ENCODE data around the gene PLCH2.

Gene PLCH2

DNA sequence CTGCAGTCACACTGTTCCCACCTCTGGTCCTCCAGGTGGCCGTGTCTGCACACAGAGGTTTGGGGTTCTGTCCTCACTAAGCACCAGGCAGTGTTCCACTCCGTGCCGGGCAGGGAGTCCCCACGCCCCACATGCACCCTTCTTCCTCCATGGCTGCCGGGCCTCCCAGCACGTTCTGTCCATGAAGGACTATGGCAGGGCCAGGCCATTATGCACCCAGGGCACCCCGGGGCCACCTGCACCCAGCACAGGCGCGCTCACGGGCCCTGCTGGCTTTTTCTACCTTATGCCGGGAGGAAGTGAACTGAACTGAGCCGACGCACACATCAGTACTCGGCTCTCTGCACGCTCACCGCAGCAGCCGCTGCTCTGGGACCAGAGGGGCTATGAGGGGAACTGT lies 40.0 kb downstream of the PLCH2 start:
- no peak for DNase-seq

DNA sequence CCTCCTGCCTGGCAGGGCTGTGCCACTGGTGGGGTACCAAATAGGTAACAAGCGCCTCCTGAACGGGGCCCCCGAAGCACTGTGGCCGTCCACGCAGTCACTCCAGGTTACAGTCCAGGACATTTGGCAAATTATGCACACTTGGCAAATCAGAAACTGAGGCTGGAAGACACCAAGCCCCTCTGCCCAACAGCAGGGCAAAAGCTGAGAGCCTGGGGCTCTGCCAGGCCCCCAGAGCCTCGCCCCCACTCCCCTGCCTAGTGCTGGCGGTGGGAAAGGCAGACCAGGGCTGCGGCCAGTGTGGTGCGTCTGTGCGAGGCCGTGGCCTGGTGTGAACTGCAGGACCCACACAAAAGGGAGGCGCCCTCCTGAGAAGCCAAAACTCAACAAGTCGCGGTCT lies 40.9 kb downstream of the PLCH2 start:
- DNase-seq: no peak

DNA sequence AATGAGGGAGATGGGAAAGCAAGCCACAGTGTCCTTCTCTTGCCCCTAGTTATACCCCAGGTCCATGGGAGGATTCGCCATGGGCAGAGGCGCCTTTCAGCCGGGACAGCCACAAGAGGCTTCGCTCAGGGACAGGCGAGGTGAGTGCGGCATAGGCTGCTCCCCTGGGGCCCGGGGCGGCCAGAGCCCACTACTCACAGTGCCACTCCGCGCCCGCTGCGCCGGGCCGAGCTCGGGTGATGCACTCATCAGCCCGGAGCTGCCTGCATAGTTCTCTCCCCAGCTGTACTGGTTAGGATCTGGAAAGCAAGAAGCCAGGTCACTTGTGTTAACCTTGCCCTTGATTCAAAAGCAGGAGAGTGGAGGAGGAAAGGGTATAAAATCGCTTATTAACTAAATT lies 41.9 kb downstream of the PLCH2 start:
- no peak for DNase-seq

- no peak for DNase-seq
Measured at GRCh38 chr1:2518528-2518927, 42.4 kb downstream of the PLCH2 start.

DNA sequence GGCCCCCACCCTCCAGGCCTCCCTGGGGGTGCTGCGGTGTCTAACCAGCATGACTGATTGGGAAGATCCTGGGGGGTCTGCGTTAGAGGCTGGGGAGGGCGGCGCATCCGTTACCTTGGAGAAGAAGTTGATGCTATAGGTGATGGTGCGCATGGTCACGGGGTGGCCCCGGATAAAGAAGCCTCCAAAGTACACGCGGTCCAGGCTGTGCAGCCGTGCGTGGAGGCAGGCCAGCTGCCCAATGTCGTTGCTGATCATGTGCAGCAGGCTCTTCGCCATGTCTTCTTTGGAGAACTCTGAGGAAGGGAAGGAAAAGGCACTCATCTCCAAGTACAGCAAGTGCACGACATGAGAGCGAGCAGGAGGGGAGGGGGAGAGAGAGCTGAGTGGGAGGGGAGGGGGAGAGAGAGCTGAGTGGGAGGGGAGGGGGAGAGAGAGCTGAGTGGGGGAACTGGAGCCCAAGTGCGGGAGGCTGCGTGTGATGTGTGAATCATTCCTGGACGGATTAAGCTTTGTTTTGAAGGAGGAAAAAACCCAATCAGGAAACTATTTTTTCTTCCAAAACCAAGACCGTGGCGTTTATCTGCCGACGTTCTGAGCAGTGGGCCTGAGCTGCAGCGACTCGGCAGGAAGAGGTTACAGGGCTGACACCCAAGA lies 43.1 kb downstream of the PLCH2 start:
- no peak for DNase-seq

DNA sequence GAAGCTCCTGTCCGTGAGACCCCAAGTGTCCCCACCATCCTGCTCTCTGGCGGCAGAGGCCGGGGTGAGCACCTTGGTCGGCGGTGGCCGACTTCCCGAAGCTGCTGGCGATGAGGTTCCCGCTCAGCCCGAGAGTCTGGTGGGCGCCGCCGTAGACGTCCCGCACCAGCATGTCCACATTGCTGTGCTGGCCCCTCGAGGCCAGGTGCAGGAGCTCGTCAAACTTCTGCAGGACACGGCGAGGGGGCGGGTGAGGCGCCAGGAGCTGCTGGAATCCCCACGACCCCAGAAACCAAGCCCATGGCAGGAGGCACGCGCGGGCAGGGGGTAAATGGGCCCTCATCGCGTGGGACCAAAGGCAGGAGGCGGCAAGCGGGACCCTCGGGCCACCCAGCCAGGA lies 43.6 kb downstream of the PLCH2 start:
- no peak for DNase-seq

DNA sequence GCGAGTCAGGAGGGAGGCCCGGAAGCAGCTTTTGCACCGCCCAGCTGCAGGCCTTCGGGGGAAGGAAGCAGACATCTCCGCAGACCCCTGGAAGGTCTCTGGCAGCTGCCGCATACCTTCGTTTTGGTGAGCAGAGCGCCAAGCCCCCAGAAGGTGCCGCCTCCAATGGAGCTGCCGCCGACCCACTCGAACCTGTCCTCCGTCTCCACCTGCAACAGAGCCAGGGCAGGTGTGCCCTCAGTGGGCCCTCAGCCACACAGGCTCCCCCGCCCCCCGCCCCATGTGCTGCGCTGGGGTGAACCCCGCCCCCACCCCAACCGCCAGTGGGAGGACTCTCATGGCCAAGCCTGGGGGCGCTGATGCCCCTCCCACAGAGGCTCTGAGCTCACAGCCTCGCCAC lies 44.1 kb downstream of the PLCH2 start:
- DNase-seq: no peak

DNA sequence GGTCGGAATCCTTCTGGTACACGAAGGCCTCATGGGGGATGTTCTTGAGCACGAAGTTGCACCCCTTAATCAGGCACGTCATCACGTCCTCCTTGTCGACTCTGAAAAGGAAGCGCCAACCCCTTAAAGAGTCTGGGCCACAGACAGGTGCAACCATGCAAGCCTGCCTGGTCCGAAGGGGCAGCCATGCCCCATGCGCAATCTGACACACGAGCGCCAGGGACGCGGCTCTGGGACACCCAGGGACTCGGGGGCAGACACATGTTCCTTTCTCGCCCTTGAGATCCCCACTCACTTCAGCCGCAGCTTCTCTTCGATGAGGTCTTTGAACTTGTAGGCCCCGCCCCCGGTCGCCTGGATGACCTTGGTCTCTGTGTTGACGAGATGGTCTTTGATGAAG lies 44.7 kb downstream of the PLCH2 start:
- no peak for DNase-seq

DNA sequence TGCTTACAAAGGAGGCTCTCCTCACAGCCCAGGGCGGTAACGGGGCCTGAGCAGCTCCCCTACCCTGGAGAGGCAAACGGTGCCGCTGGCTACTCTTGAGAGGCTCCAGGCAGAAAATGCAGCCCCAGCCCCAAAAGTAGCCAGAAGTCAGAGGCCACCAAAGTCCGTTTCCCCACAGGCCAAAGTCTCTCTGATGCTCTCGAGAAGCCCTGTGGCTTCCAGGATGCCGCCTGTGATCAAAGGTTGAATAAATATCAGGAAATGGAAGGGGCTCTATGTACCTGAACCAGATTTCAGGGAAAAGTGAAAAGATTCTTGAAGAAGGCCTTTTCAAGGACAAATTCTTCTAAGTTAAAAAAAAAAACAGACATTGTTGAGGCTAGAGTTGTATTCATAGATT lies 46.1 kb downstream of the PLCH2 start:
- DNase-seq: no peak

- no peak for DNase-seq
Measured at GRCh38 chr1:2523191-2523890, 47.3 kb downstream of the PLCH2 start.

- DNase-seq: no peak
Measured at GRCh38 chr1:2523891-2524609, 48.0 kb downstream of the PLCH2 start.

DNA sequence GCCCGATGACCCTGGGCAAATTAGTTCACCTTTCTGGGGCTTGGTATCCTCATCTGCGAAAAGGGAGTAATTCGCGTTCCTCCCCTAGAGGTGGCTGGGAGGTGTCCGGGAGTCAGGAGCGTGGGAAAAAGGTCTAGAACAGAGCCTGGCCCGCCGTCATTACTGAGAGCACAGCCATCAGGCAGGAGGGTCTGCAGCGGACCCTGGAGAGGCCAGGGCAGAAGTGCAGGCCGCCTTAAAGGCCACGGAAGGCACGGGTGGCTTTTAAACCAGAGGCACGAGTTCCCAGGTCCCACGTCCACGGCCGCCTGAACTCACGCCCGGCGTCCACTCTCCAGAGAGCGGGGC lies 49.5 kb downstream of the PLCH2 start:
- DNase-seq: no peak

DNA sequence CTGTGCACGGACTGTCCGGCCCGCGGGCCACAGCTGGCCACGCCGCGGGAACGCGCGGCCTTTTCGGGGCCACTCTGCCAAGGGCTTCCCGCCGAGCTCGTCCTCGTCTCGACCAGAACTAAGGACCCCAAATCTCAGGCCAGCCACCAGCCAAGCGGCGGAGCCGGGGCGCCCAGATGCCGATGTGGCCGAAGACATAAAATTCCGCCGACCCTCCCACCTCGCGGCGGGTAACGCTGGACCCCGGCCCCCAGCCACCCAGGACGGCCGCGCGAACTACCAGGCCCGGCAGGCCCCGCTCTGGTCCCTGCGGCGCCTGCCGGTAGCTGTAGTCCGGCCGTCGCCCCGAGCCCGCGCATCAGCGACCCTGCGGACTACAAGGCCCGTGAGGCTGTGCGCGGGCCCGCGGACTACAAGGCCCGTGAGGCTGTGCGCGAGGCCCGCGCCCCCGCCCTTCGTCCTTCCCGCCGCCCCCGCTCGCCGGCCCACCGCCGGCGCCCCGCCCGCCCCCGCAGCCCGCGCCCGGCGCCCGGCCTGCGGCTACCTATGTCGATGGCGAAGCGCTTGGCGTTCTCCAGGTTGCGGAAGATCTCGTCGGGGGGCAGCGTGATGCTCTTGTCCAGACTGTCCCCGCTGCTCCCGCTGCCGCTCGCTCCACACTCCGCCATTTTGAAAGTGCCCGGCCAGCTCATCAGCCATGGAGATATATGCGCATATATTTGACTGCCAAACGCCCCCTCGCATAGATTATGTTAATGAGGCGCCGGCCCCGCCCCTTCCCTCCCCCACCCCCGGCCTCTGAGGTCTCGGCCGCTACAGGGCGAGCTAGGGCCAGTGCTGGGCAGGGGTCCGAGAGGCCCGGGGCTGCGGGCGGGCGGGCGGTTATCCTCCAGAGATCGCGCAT lies 50.1 kb downstream of the PLCH2 start, which contains the start of gene PANK4:
TSS of gene PANK4 (minus strand) at position 677 of the 904 bp plus-strand sequence. CDS start at position 668, 9 bp downstream.
- peak; percentile 87 to 96 for DNase-seq

DNA sequence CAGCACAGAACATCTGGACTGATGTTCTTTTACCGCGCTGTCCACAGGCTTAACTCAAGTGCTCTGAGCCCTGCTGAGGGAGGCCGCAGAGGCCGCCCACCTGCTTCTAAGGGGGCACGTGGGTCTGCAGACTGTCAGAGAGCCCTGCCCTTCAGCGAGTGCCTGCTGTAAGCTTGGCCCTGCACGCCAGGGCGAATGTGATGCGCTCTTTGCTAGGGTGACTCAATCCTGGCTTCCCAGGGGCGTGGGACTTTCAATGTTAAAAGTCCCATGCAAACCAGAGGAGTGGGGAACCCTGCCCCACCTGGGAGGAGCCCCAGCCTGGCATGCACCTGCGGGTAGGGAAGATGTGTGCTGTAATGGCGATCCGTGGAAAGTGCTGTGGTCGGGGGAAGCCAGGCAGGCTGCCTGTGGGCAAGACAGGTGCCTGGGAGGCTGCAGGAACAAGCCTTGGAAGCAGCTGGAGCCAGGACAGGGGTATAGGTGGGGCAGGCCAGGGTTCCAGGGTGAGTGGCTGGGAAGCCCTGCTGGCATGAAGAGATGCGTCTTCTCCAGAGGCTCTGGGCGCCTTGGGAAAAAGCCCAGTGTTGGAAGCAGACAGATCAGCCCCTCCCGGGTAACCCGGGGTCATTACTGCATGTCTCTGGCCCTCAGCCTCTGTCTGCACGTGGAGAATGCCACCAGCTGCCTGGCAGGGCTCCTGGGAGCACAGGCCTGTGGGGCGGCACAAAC lies 50.9 kb downstream of the PLCH2 start:
- no peak for DNase-seq

DNA sequence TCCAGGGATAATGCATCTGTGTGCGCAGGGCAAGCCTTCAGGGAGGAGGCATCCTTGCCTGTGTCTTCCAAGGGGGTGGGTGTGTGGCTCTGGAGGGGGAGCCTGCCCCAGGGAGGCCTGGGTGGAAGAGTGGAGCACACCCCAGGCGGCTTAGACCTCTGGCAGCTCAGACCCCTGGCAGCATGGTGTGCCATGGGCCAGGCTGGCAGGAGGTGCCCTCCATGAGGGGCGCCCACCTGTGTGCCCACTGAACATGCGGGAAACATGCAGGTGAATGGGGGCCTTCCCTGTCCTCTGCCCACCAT lies 51.4 kb downstream of the PLCH2 start:
- no peak for DNase-seq

GRCh38 chr1:2528016-2528415 lies 51.9 kb downstream of the PLCH2 start:
- peak in 1 of 2 experiments; percentile 9 for DNase-seq

DNA sequence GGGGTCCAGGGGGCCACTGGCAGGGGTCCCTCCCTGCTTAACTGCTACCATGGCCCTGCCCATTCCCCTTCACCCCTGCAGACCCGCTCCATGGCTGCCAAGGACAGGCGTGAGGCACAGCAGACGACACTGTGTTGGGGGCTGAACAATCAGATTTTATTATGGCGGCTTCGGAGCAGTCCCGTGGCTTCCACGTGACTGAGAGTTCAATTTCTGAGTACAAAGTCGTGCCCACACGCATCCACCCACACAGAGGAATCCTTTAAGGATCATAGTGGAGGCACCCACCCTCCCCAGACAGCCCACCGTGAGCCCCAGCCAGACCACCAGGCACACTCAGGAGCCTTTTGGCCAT lies 52.5 kb downstream of the PLCH2 start:
- DNase-seq: no peak

DNA sequence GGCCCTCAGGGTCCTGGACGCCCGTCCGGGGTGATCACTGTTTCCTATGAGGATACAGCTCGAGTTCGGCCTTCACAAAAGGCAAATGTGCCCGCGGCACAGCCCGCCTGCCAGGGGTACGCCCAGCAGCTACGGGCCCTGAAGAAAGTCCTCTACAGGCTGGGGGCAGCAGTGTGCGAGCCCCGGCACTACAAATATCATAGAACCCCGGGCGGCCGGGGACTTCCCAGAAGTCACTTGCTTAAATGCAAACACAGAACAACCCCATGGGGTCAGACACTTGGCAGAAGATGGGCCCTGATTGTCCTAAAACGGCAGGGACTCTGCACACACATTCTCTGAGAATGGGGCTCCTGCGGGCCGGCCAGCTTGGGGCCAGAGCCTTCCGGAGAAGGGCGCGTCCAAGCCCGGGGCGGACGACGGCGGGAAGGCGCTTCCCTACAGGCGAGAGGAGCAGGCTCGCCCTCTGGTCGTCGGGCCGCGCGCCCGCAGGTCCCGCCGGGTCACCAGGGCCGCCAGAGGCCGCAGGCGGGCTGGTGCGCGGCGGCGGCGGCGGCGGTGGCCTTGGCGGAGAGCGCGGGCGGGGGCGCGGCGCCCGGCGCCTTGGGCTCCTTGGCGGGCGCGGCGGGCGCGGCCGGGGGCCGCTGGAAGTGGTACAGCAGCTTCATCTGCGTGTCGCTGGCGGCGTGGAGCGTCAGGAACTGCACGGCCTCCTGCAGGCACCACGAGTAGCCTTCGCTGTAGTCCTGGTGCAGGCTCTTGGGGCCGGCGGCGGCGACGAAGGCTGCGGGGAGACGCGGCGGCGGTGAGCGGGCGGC lies 53.1 kb downstream of the PLCH2 start:
- DNase-seq: peak in 1 of 2 experiments; percentile 34

DNA sequence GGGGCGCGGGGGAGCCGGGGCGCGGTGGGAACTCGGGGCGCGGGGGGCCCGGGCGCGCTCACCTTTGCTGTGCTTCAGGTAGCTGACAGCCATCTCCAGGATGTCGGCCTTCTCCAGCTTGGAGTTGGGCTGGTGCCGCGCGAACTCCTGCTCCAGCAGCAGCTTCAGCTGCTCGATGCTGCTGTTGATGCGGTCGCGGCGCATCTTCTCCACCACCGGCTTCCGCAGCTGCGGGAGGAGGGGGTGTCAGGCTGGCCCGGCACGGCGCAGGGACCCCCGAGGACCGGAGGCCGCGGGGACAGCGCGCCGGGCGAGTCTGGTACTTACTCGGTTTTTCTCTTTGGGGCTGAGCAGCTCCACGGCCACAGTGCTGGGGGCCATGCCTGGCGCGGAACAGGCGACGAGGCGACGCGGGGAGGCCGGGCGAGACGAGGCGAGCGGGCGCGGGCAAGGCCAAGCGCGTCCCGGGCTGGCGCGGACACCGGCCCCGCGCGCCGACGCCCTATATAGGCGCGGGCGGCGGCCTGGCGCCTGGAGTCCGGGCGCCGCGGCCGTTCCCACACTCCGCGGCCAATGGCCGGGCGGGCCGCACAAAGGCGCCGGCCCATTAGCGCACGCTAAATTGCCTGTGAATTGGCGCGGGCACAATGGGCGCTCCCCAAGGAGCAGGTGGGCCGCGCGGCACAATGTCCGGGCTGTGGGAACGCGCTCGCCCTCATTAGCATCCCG lies 53.9 kb downstream of the PLCH2 start, which contains the start of gene HES5:
TSS of gene HES5 (minus strand) at position 480 of the 729 bp plus-strand sequence. CDS start at position 381, 99 bp downstream.
- DNase-seq: peak in 1 of 2 experiments; percentile 51

- DNase-seq: no peak
Measured at GRCh38 chr1:2530513-2531361, 54.6 kb downstream of the PLCH2 start.

Data from NCI-H2081 (cell line).